ENCODE results near the gene DNMT3A.
"Not testable (repeated sequence)": the region's sequence is repeated elsewhere in the genome, so short reads cannot be mapped to it uniquely, and the experiment has no call there.

Gene DNMT3A

GRCh38 chr2:25230198-25230947 is 111.4 kb downstream of the DNMT3A start:
- DNase-seq = peak; percentile 51

- DNase-seq = peak; percentile 45
Measured at GRCh38 chr2:25229279-25230197, 112.2 kb downstream of the DNMT3A start.

GRCh38 chr2:25228848-25229278 is 112.9 kb downstream of the DNMT3A start:
- peak; percentile 90 for DNase-seq

- no peak for DNase-seq
Measured at GRCh38 chr2:25227576-25227975, 114.1 kb downstream of the DNMT3A start.

- no peak for DNase-seq
Measured at GRCh38 chr2:25226827-25227226, 114.9 kb downstream of the DNMT3A start.

GRCh38 chr2:25222477-25223121 is 119.1 kb downstream of the DNMT3A start:
- no peak for DNase-seq

GRCh38 chr2:25221579-25221978 is 120.1 kb downstream of the DNMT3A start:
- DNase-seq = no peak

GRCh38 chr2:25220313-25220712 is 121.4 kb downstream of the DNMT3A start:
- no peak for DNase-seq

- no peak for DNase-seq
Measured at GRCh38 chr2:25219621-25220020, 122.1 kb downstream of the DNMT3A start.

GRCh38 chr2:25218100-25218499 is 123.6 kb downstream of the DNMT3A start:
- no peak for DNase-seq

- peak; percentile 93 for DNase-seq
Measured at GRCh38 chr2:25215948-25216679, 125.6 kb downstream of the DNMT3A start.

- DNase-seq = no peak
Measured at GRCh38 chr2:25215232-25215631, 126.5 kb downstream of the DNMT3A start.

- DNase-seq = no peak
Measured at GRCh38 chr2:25213229-25213628, 128.5 kb downstream of the DNMT3A start.

- not testable (repeated sequence) for DNase-seq
Measured at GRCh38 chr2:25210923-25211322, 130.8 kb downstream of the DNMT3A start.

GRCh38 chr2:25207078-25207545 is 134.6 kb downstream of the DNMT3A start:
- no peak for DNase-seq

GRCh38 chr2:25204190-25204838 is 137.4 kb downstream of the DNMT3A start:
- DNase-seq = no peak

- no peak for DNase-seq
Measured at GRCh38 chr2:25202275-25202674, 139.4 kb downstream of the DNMT3A start.

GRCh38 chr2:25201794-25202193 is 139.9 kb downstream of the DNMT3A start:
- no peak for DNase-seq

- no peak for DNase-seq
Measured at GRCh38 chr2:25201265-25201664, 140.5 kb downstream of the DNMT3A start.

- no peak for DNase-seq
Measured at GRCh38 chr2:25198576-25198975, 143.1 kb downstream of the DNMT3A start.

GRCh38 chr2:25198209-25198525 is 143.6 kb downstream of the DNMT3A start:
- DNase-seq = no peak
